ENCODE measurements around the gene ENGASE. TPM values are rescaled to one million over a fixed set of nuclear protein-coding genes. Genes with fewer than 3 reads are reported as not detected.

ENGASE gene
- total RNA-seq, 4 donors from 2014 or later, result 21.6 to 60.7 (median 31.7) TPM

DNA sequence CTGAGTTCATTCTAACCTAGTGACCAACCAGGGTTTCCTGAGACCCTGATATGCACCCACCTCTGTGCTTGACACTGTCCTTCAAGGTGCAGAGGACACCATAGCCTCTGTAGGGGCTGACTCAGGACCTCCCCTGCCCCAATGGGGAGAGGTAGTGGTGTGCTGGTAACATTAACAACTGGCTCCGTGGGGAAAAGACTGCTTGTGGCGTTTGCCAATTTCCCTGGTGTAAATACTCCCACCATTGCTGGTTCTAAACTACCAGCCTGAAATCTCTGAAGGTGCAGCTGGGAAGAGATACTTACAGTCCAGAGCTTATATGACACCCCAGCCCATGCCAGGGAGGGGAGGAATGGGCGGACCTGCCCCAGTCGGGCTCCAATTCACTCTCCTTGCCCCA, 54.9 kb downstream of the ENGASE start:
- TF ChIP-seq, protein P1, sequence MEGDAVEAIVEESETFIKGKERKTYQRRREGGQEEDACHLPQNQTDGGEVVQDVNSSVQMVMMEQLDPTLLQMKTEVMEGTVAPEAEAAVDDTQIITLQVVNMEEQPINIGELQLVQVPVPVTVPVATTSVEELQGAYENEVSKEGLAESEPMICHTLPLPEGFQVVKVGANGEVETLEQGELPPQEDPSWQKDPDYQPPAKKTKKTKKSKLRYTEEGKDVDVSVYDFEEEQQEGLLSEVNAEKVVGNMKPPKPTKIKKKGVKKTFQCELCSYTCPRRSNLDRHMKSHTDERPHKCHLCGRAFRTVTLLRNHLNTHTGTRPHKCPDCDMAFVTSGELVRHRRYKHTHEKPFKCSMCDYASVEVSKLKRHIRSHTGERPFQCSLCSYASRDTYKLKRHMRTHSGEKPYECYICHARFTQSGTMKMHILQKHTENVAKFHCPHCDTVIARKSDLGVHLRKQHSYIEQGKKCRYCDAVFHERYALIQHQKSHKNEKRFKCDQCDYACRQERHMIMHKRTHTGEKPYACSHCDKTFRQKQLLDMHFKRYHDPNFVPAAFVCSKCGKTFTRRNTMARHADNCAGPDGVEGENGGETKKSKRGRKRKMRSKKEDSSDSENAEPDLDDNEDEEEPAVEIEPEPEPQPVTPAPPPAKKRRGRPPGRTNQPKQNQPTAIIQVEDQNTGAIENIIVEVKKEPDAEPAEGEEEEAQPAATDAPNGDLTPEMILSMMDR (IDR thresholded peaks at IDR 0.05; ENCODE audit: low read depth), result no peak

DNA sequence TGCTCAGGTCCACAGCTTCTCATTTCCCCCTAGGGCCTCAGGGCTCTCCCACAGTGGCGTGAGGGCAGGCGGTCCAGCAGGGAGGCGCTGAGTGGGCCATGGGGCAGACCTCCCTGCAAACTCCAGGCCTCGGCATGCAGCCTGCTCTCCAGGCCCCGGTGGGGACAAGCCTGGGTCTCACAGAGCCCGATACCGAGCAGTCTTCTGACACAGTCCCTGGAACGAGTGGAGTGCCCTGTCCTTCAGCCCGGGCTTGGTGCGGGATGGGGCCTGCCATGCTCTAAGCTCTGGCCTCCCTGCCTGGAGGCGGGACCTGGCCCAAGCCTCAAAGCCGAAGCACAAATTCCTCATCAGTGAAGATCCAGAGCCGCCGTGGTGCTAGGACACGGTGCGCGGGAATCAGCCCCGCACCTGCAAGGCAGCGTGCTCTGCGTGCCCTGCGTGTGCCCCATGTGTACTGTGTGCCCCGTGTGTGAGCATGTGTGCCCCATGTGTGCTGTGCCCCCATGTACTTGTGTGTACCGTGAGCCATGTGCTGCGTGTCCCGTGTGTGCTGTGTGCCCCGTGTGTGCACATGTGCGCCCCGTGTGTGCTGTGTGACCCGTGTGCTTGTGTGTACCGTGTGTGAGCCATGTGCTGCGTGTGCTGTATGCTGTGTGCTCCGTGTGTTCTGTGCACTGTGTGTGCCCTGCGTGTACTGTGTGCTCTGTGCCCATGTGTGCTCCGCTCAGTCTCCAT, 56.1 kb downstream of the ENGASE start:
- TF ChIP-seq, protein P1 (IDR thresholded peaks at IDR 0.05; ENCODE audit: low read depth), result no peak

DNA sequence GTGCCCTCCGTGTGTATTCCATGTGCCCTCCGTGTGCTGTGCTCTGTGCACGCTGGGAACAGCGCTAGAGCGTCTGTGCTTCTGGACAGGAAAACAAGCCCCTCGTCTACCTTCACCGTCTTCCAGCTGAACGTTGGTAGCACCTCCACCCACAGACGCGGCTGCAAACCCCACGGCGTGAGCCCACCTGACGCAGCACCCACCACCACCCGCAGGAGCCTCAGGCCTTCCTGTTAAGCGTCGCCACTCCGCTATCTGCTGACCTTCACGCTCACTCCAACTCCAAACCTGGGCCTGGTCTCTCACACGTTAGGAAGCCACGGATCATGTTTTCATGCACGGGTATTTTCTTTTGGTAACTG, 56.6 kb downstream of the ENGASE start:
- TF ChIP-seq, protein P1 (IDR thresholded peaks at IDR 0.05; ENCODE audit: low read depth), result no peak

DNA sequence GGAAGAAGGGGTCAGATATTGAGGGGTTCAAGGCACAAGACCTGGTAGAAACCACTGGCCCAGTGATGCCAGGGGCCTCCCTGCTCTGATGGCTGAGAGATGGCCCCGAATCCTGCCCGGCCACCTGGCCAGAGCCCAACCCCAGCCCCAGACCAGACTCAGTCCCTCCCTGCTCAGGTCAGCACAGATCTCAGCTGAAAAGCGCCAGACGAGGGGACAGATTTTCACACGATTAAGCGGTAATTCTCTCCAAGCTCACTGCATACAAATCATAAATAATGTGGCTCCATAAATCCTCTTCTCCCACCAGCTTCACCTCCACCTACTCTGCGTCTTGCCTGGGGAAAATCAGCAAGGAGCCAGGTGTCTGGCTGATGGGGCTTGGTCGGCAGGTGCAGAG, 57.1 kb downstream of the ENGASE start:
- TF ChIP-seq, protein P1 (IDR thresholded peaks at IDR 0.05; ENCODE audit: low read depth), result no peak

DNA sequence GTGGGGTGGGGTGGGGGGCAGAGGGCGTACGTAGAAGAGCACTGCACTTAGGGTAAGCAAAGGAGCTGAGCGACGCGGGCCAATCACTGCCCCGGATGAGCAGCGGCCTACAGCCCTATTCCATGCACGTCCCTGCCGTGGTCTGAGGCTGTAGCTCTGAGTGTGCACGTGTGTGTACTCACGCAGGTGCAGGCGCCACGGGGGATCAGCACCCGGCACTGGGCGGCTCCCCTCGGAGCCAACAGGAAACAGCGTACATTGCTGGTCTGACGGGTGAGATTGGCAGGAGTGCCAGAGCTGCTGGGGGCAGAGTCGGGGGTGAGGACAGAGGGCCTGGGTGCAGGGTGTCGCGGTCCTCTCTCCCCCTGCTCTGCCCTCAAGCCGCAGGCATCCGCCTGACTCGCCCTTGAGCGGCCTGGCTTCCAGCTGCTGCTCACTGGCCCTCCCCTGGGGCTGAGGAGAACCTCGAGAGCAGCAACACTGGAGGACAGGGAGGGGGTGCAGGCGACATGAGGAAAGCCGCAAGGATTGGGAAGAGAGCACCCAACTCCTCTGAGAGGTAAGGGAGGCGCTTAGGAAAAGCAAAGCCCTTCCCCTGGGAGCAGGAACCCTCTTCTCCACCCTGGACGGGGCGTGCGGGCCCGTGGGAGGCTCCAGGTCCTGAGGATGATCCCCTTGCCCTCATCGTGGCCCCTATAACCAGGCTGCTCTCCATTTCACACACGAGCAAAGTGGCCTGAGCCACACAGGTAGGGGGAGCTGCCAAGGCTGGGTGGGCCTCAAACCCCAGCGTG, 57.8 kb downstream of the ENGASE start:
- TF ChIP-seq, protein P1 (IDR thresholded peaks at IDR 0.05; ENCODE audit: low read depth), result no peak

DNA sequence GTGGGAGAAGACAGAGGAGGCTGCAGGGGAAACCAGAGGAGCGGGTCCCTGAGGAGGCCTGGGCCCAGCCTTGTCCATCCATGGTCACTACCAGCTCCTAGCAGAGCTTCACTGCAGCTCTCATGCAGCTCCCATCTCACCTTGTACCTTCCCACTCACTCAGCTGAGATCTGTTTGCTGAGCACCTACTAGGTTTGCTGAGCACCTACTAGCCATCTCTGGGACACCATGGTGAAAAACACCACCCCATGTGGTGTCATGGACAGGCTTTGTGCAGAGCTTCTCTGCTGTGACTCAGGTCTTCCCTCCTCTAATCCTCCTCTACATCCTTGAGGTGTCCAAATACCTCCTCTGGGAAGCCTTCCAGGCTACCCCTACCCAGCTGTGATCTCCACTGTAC, 58.6 kb downstream of the ENGASE start:
- TF ChIP-seq, protein P1 (IDR thresholded peaks at IDR 0.05; ENCODE audit: low read depth), result no peak

DNA sequence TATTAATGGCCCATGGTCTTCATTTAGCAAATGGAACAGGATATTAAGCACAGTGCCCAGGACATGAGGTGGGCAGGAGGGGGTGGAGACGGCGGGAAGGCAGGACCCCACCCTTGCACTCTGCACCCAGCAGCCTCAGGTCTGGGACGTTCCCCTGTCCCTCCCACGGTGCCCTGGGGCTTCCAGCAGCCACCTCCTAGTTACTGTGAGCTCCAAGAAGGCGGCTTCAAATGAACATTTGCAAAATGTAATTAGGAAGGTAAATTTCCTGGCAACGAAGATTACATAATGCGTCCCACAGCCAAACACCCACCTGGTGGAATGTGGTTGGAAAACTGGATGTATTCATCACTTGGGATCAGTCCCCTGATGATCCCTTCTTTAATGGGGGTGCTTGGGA, 59.4 kb downstream of the ENGASE start:
- TF ChIP-seq, protein P1 (IDR thresholded peaks at IDR 0.05; ENCODE audit: low read depth), result no peak
